ENCODE results near the gene SLC39A3.

Gene SLC39A3

DNA sequence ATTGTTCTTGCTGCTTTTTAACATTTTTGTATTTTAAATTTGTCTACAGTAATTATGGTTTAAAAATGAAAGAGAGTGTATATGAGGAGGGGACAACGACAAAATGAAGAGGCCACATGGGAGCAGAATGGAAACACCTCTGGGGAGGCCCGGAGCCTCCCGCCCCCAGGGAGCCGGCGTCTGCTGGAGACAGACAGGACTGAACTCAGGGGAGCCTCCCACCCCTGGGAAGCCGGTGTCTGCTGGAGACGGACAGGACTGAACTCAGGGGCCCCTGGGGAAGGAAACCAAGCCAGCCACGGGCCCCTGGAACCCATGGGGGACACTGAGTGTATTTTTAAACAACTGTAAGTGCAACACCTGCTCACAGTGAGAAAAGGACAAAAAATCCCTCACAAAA, 16.7 kb upstream of the SLC39A3 start:
- DNase-seq (ENCODE audit: low read depth): no peak
- TF ChIP-seq, protein P1, sequence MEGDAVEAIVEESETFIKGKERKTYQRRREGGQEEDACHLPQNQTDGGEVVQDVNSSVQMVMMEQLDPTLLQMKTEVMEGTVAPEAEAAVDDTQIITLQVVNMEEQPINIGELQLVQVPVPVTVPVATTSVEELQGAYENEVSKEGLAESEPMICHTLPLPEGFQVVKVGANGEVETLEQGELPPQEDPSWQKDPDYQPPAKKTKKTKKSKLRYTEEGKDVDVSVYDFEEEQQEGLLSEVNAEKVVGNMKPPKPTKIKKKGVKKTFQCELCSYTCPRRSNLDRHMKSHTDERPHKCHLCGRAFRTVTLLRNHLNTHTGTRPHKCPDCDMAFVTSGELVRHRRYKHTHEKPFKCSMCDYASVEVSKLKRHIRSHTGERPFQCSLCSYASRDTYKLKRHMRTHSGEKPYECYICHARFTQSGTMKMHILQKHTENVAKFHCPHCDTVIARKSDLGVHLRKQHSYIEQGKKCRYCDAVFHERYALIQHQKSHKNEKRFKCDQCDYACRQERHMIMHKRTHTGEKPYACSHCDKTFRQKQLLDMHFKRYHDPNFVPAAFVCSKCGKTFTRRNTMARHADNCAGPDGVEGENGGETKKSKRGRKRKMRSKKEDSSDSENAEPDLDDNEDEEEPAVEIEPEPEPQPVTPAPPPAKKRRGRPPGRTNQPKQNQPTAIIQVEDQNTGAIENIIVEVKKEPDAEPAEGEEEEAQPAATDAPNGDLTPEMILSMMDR (IDR thresholded peaks at IDR 0.05; ENCODE audit: control insufficient read depth, extremely low read depth, insufficient read depth): no peak
- no peak overlapping the region for H3K4me3 ChIP-seq (ENCODE audit: low read depth, low read length)

DNA sequence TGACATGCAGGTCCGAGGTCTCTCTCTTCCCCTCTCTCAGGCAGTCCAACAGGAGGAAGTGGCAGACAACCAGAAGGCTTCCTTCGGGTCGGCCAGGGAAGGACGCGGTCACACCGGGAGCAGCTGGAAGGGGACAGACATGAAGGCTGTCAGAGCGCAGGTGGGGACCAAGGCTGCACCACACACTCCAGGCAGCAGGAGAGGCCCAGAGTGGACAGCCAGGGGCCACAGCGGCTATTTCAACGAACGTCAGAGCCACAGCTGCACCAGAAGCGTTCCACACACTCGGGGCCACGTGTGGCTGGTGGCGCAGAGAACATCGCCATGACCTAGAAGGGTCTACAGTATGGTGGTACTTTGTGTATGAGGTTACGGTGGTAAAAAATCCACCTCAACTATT, 16.0 kb upstream of the SLC39A3 start:
- TF ChIP-seq, protein P1 (IDR thresholded peaks at IDR 0.05; ENCODE audit: control insufficient read depth, extremely low read depth, insufficient read depth): no peak
- no peak for DNase-seq (ENCODE audit: low read depth)
- H3K4me3 ChIP-seq (ENCODE audit: low read depth, low read length): no peak overlapping the region

DNA sequence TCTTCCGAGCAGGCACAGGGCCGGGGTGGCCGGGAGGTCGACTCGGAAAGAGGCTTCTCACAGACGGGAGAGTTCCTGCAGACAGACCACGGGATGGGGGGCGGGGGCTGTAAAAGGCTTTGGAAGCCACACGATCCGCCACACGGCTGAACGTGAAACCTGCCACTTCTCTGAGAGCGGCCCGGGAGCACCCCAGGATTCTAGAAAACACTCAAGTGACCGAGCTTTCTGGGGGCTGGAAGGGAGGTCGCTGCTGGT, 15.6 kb upstream of the SLC39A3 start:
- DNase-seq (ENCODE audit: low read depth): no peak
- TF ChIP-seq, protein P1 (IDR thresholded peaks at IDR 0.05; ENCODE audit: control insufficient read depth, extremely low read depth, insufficient read depth): no peak
- no peak overlapping the region for H3K4me3 ChIP-seq (ENCODE audit: low read depth, low read length)

DNA sequence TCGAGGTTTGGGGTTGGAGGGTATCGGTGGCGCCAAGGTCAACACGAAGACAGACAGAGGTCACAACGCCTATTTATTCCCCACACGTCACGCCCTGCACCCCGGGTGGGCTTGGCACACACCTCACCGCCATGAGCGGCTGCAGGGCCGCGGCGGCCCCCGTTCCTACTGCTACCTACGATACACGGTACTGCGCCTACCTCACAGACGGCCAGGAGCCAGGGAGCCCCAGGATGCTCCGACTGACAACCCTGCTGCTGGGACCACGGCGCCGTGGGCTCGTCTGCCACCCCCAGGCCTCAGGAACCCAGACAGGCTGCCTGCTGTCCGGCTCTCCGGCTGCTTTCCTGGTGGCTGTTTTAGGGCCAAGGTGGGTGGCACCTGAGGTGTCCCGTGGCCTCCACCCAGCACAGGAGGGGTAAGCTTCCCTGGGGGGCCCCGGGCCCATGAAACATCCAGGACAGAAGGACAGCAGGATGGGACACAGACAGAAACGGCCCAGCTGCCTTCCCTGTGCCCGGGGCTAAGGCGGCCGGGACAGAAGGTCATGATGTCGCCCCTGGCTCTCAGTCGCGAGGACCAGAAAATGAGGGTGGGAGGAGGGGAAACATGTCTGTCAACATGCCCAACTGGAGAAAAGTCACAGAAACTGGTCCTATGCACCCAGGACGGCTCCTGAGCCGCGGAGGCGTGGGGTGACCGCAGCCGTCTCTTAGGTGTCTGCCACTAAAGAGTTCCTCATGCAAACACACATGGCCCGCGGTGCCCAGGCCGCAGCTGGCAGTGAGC, 15.0 kb upstream of the SLC39A3 start:
- TF ChIP-seq, protein P1 (IDR thresholded peaks at IDR 0.05; ENCODE audit: control insufficient read depth, extremely low read depth, insufficient read depth): no peak
- DNase-seq (ENCODE audit: low read depth): no peak
- no peak overlapping the region for H3K4me3 ChIP-seq (ENCODE audit: low read depth, low read length)

DNA sequence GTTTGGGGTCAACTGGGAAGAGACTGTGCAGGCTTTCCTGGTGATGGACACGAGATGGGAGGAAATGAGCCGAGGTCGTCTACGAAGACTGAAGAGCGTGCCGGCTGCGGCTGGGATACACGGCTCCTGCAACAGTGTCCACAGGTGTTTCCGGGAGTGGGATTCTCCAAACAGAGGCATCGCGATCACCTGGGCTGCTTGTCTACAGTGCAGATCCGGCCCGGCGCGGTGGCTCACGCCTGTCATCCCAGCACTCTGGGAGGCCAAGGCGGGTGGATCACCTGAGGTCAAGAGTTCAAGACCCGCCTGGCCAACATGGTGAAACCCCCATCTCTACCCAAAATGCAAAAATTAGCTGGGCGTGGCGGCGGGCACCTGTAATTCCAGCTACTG, 11.6 kb upstream of the SLC39A3 start:
- no peak for DNase-seq (ENCODE audit: low read depth)
- TF ChIP-seq, protein P1 (IDR thresholded peaks at IDR 0.05; ENCODE audit: control insufficient read depth, extremely low read depth, insufficient read depth): no peak
- H3K4me3 ChIP-seq (ENCODE audit: low read depth, low read length): no peak overlapping the region

DNA sequence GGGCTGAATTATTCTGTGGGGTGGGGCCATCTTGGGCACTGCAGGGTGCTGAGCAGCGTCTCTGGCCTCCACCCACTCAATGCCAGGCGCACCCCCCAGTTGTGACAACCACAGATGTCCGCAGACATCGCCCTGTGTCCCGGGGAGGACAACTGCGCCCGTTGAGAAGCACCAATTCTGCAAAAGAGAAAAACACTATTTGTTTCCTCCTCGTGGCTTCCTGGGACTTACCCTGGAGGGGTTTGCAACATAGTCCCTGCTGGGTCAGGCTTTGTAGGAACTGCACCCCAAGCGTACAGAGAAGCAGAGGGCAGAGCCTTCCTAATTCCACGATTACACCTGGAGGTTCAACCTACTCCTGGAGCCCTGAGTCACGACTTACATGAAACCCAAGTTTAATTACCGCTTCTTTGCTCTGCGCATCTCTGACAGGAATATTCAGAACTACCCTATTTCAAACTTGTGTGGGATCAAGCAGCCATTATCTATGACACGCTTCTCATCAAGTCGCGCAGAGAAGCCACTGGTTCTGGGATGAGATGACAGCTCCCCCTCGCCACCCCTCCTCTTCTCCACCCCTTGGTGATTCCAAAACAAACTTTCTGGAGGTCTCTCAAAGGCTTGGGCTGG, 11.1 kb upstream of the SLC39A3 start:
- no peak for DNase-seq (ENCODE audit: low read depth)
- TF ChIP-seq, protein P1 (IDR thresholded peaks at IDR 0.05; ENCODE audit: control insufficient read depth, extremely low read depth, insufficient read depth): no peak
- no peak overlapping the region for H3K4me3 ChIP-seq (ENCODE audit: low read depth, low read length)

DNA sequence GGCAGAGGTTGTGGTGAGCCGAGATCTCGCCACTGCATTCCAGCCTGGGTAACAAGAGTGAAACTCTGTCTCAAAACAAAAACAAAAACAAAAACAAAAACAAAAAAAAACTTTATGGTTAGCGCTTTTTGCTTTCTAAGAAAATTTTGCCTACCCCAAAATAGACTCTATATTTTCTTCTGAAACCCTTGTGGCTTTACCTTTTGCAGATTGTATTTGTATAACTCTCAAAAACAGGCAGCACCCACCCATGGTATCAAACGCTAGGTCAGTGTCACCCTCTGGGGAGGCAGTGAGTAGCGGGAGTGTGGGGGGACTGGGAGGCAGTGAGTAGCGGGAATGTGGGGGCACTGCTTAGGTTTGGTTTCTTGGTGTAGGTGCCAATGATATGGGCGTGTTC, 7.5 kb upstream of the SLC39A3 start:
- H3K4me3 ChIP-seq (ENCODE audit: low read depth, low read length): no peak overlapping the region
- TF ChIP-seq, protein P1 (IDR thresholded peaks at IDR 0.05; ENCODE audit: control insufficient read depth, extremely low read depth, insufficient read depth): no peak
- no peak for DNase-seq (ENCODE audit: low read depth)

Measured in LNCaP clone FGC (cell line).